ENCODE measurements around the gene GAS2L1. TPM values are rescaled to one million over a fixed set of nuclear protein-coding genes. Genes with fewer than 3 reads are reported as not detected.
A peak's percentile ranks its signal among the peaks of the same experiment; 100 is the strongest.

GAS2L1 gene
- polyA plus RNA-seq, 3 donors, result 14.9 to 20.0 (median 15.7) TPM

GRCh38 chr22:29325356-29325755, 18.9 kb downstream of the GAS2L1 start:
- Histone ChIP-seq H4K20me1 (ENCODE audit: insufficient read depth, low read length) (peaks cover 11% of the 10 kb centered on the region), H3K36me3 (replicated peaks in 1 of 2; ENCODE audit: control insufficient read depth in 1 of 2, insufficient read depth in 2 of 2, low read length in 2 of 2) (peaks cover 38 to 43% of the 10 kb centered on the region in 2 donors), H3K9me3 (replicated peaks in 1 of 2; ENCODE audit: control insufficient read depth in 1 of 2, insufficient read depth in 1 of 2, low read length in 2 of 2) (no peaks in the 10 kb centered on the region), H3K79me2 (ENCODE audit: insufficient read depth, low read length) (no peaks in the 10 kb centered on the region), H3K4me1 (ENCODE audit: control insufficient read depth in 1 of 2, insufficient read depth in 2 of 2, low read length in 2 of 2) (no peaks in the 10 kb centered on the region), H3K4me3 (replicated peaks in 1 of 3; ENCODE audit: low read depth in 2 of 3, low read length in 3 of 3) (no peak overlapping the region), H2AFZ (ENCODE audit: insufficient read depth, low read depth, low read length, poor library complexity, severe bottlenecking) (no peak overlapping the region), H3K4me2 (replicated peaks; ENCODE audit: extremely low read depth, low read length, poor library complexity, severe bottlenecking) (no peak overlapping the region), H3K27me3 (ENCODE audit: control insufficient read depth in 2 of 2, insufficient read depth in 2 of 2, low read length in 2 of 2) (no peaks in the 10 kb centered on the region), H3K9ac (ENCODE audit: insufficient read depth, low read length, poor library complexity, severe bottlenecking) (no peak overlapping the region), H3K27ac (ENCODE audit: low read depth in 1 of 2, low read length in 2 of 2) (no peak overlapping the region)
- intact Hi-C loops (cut with micrococcal nuclease), result no loop called here
- peaks cover 0 to 3% (median 0%) of the 10 kb centered on the region in 3 donors for H3K27me3 Mint-ChIP-seq (ENCODE audit: low read depth in 3 of 3)
- no peak for DNase-seq
- peak overlapping the region in 4 of 7 donors; percentile 4 to 64 (median 24) for H3K27ac Mint-ChIP-seq
- no peak for TF ChIP-seq CTCF (IDR thresholded peaks at IDR 0.05)
- peaks cover 0 to 3% (median 0%) of the 10 kb centered on the region in 7 donors for H3K9me3 Mint-ChIP-seq
- H3K4me1 Mint-ChIP-seq, result no peaks in the 10 kb centered on the region
- no peak overlapping the region for H3K4me3 Mint-ChIP-seq
- WGBS (ENCODE audit: insufficient coverage), result 75% methylated on average over 5 of the region's 8 CpGs
- peaks cover 29 to 44% of the 10 kb centered on the region in 2 donors for H3K36me3 Mint-ChIP-seq

- no peaks in the 10 kb centered on the region for H3K4me1 Mint-ChIP-seq
- H3K4me3 Mint-ChIP-seq, result no peak overlapping the region
- peaks cover 16% of the 10 kb centered on the region for H4K20me1 ChIP-seq (ENCODE audit: insufficient read depth, low read length)
- H2AFZ ChIP-seq (ENCODE audit: insufficient read depth, low read depth, low read length, poor library complexity, severe bottlenecking), result no peak overlapping the region
- no peak for TF ChIP-seq CTCF (IDR thresholded peaks at IDR 0.05)
- DNase-seq, result no peak
- peaks cover 0 to 3% (median 0%) of the 10 kb centered on the region in 7 donors for H3K9me3 Mint-ChIP-seq
- no peaks in the 10 kb centered on the region for H3K9me3 ChIP-seq (replicated peaks in 1 of 2; ENCODE audit: control insufficient read depth in 1 of 2, insufficient read depth in 1 of 2, low read length in 2 of 2)
- no peaks in the 10 kb centered on the region for H3K79me2 ChIP-seq (ENCODE audit: insufficient read depth, low read length)
- no peak overlapping the region for H3K4me3 ChIP-seq (replicated peaks in 1 of 3; ENCODE audit: low read depth in 2 of 3, low read length in 3 of 3)
- 92% methylated on average over 9 of the region's 9 CpGs for WGBS (ENCODE audit: insufficient coverage)
- peak overlapping the region in 4 of 7 donors; percentile 4 to 61 (median 52) for H3K27ac Mint-ChIP-seq
- no peak overlapping the region for H3K27ac ChIP-seq (ENCODE audit: low read depth in 1 of 2, low read length in 2 of 2)
- no peak overlapping the region for H3K4me2 ChIP-seq (replicated peaks; ENCODE audit: extremely low read depth, low read length, poor library complexity, severe bottlenecking)
- no peaks in the 10 kb centered on the region for H3K27me3 ChIP-seq (ENCODE audit: control insufficient read depth in 2 of 2, insufficient read depth in 2 of 2, low read length in 2 of 2)
- H3K36me3 ChIP-seq (replicated peaks in 1 of 2; ENCODE audit: control insufficient read depth in 1 of 2, insufficient read depth in 2 of 2, low read length in 2 of 2), result peaks cover 43 to 48% of the 10 kb centered on the region in 2 donors
- H3K27me3 Mint-ChIP-seq (ENCODE audit: low read depth in 3 of 3), result peaks cover 0 to 3% (median 0%) of the 10 kb centered on the region in 3 donors
- peaks cover 34 to 49% of the 10 kb centered on the region in 2 donors for H3K36me3 Mint-ChIP-seq
- H3K4me1 ChIP-seq (ENCODE audit: control insufficient read depth in 1 of 2, insufficient read depth in 2 of 2, low read length in 2 of 2), result no peaks in the 10 kb centered on the region
- intact Hi-C loops (cut with micrococcal nuclease), result no loop called here
- no peak overlapping the region for H3K9ac ChIP-seq (ENCODE audit: insufficient read depth, low read length, poor library complexity, severe bottlenecking)
Observed at GRCh38 chr22:29325785-29326315, 19.4 kb downstream of the GAS2L1 start.

Measured in CD14-positive monocyte (primary cell).